ENCODE data around the gene FTH1.
"Not testable (repeated sequence)": the region's sequence is repeated elsewhere in the genome, so short reads cannot be mapped to it uniquely, and the experiment has no call there.

Gene FTH1

GRCh38 chr11:61978703-61979661 lies 11.5 kb upstream of the FTH1 start:
- DNase-seq = no peak

- DNase-seq = no peak
Measured at GRCh38 chr11:61976813-61977475, 9.5 kb upstream of the FTH1 start.

GRCh38 chr11:61976420-61976800 lies 9.0 kb upstream of the FTH1 start:
- no peak for DNase-seq

- no peak for DNase-seq
Measured at GRCh38 chr11:61975638-61976419, 8.4 kb upstream of the FTH1 start.

- no peak for DNase-seq
Measured at GRCh38 chr11:61974766-61975631, 7.6 kb upstream of the FTH1 start.

- DNase-seq = no peak
Measured at GRCh38 chr11:61973476-61974162, 6.2 kb upstream of the FTH1 start.

GRCh38 chr11:61972672-61973475 lies 5.4 kb upstream of the FTH1 start:
- DNase-seq = peak in 1 of 2 donors; percentile 35

GRCh38 chr11:61972112-61972671 lies 4.8 kb upstream of the FTH1 start:
- no peak for DNase-seq

GRCh38 chr11:61971248-61972111 lies 4.0 kb upstream of the FTH1 start:
- peak; percentile 93 to 96 for DNase-seq

GRCh38 chr11:61969838-61970662 lies 2.6 kb upstream of the FTH1 start:
- DNase-seq = peak in 1 of 2 donors; percentile 69

- no peak for DNase-seq
Measured at GRCh38 chr11:61969391-61969758, 1.9 kb upstream of the FTH1 start.

- no peak for DNase-seq
Measured at GRCh38 chr11:61968758-61969390, 1.4 kb upstream of the FTH1 start.

- peak; percentile 35 to 82 for DNase-seq
Measured at GRCh38 chr11:61967924-61968757, 707 bp upstream of the FTH1 start.

- peak in 1 of 2 donors; percentile 87 for DNase-seq
Measured at GRCh38 chr11:61966734-61967115, 709 bp downstream of the FTH1 start.

GRCh38 chr11:61964666-61965271 lies 2.7 kb downstream of the FTH1 start:
- DNase-seq = not testable (repeated sequence)

GRCh38 chr11:61964058-61964665 lies 3.3 kb downstream of the FTH1 start:
- peak in 1 of 2 donors; percentile 63 for DNase-seq
